GM23248 (cell line): ENCODE results near the gene MYH7B.

Source experiments
- EZH2 ChIP-seq: fragments of 200-600 bp; sonication (generic); IDR thresholded peaks from 2 replicates; pipeline ENCODE4 v1.6.1; 2018; ENCODE audit warnings: antibody characterized with exemption, mild to moderate bottlenecking; ENCODE audit not compliant: insufficient read depth, poor library complexity, severe bottlenecking
- EZH2phosphoT487 ChIP-seq: fragments of 200-600 bp; sonication (generic); IDR thresholded peaks from 2 replicates; pipeline ENCODE4 v1.6.1; 2018; ENCODE audit warnings: antibody characterized with exemption, moderate library complexity, mild to moderate bottlenecking, low read depth; ENCODE audit not compliant: insufficient read depth

DNA sequence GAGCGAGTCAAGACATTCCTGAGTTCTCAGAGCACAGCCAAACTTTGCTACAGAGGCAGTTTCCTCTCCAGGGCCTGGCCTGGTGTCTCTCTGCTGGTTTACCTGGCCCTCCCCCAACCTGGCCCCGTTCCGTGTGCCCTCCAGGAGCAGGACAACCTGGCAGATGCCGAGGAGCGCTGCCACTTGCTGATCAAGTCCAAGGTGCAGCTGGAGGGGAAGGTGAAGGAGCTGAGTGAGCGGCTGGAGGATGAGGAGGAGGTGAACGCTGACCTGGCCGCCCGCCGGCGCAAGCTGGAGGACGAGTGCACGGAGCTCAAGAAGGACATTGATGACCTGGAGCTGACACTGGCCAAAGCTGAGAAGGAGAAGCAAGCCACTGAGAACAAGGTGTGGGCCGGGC lies 39.5 kb downstream of the MYH7B start:
- TF ChIP-seq EZH2 (no peak), EZH2phosphoT487 (no peak)
